T1000 (cell line): ENCODE data around the gene MAP3K3.

ENCODE experiments used
- DNase-seq: peaks from one replicate; lab custom pipeline; 2025; ENCODE audit warnings: mixed read lengths; lab: John Stamatoyannopoulos, UW

Gene MAP3K3

GRCh38 chr17:63622574-63623390 is 565 bp downstream of the MAP3K3 start:
- DNase-seq = peak; percentile 83

- DNase-seq = no peak
These were observed 1.7 kb downstream of the MAP3K3 start for GRCh38 chr17:63623786-63624530.

- no peak for DNase-seq
These were observed 2.3 kb downstream of the MAP3K3 start for GRCh38 chr17:63624531-63624880.

GRCh38 chr17:63626551-63627180 is 4.4 kb downstream of the MAP3K3 start:
- no peak for DNase-seq

GRCh38 chr17:63629627-63630026 is 7.4 kb downstream of the MAP3K3 start:
- no peak for DNase-seq

GRCh38 chr17:63631062-63631461 is 8.8 kb downstream of the MAP3K3 start:
- no peak for DNase-seq

GRCh38 chr17:63631626-63632025 is 9.4 kb downstream of the MAP3K3 start:
- no peak for DNase-seq

- no peak for DNase-seq
These were observed 11.5 kb downstream of the MAP3K3 start for GRCh38 chr17:63633742-63634141.

- DNase-seq = no peak
These were observed 11.9 kb downstream of the MAP3K3 start for GRCh38 chr17:63634163-63634562.

- no peak for DNase-seq
These were observed 12.6 kb downstream of the MAP3K3 start for GRCh38 chr17:63634816-63635215.

- DNase-seq = no peak
These were observed 13.1 kb downstream of the MAP3K3 start for GRCh38 chr17:63635290-63635689.

- no peak for DNase-seq
These were observed 13.6 kb downstream of the MAP3K3 start for GRCh38 chr17:63635787-63636186.

GRCh38 chr17:63639125-63639524 is 16.9 kb downstream of the MAP3K3 start:
- DNase-seq = no peak

GRCh38 chr17:63640038-63640437 is 17.8 kb downstream of the MAP3K3 start:
- DNase-seq = no peak

GRCh38 chr17:63641692-63642448 is 19.7 kb downstream of the MAP3K3 start:
- DNase-seq = no peak

- DNase-seq = no peak
These were observed 22.6 kb downstream of the MAP3K3 start for GRCh38 chr17:63644846-63645245.

GRCh38 chr17:63645775-63646487 is 23.7 kb downstream of the MAP3K3 start:
- DNase-seq = no peak

GRCh38 chr17:63646488-63646806 is 24.2 kb downstream of the MAP3K3 start:
- no peak for DNase-seq

- no peak for DNase-seq
These were observed 25.0 kb downstream of the MAP3K3 start for GRCh38 chr17:63647065-63647725.

- no peak for DNase-seq
These were observed 25.7 kb downstream of the MAP3K3 start for GRCh38 chr17:63647936-63648335.

- no peak for DNase-seq
These were observed 27.6 kb downstream of the MAP3K3 start for GRCh38 chr17:63649813-63650212.
